SK-N-SH (cell line): ENCODE measurements around the gene TRIP11.

Experiments used
- FOSL2 ChIP-seq: IDR thresholded peaks from 2 replicates; pipeline ENCODE4 v1.4.0; 2012; ENCODE audit warnings: low read depth, mild to moderate bottlenecking, moderate library complexity, borderline replicate concordance
- GABPA ChIP-seq: IDR thresholded peaks from 2 replicates; pipeline ENCODE4 v1.4.0; 2012; ENCODE audit warnings: low read depth, mild to moderate bottlenecking
- JUND ChIP-seq: IDR thresholded peaks from 2 replicates; pipeline ENCODE4 v1.4.0; 2012
- POLR2AphosphoS5 ChIP-seq: IDR thresholded peaks from 2 replicates; pipeline ENCODE4 v1.6.1; 2012; ENCODE audit warnings: low read depth, low read length
- RAD21 ChIP-seq: IDR thresholded peaks from 2 replicates; pipeline ENCODE4 v1.6.1; 2012; ENCODE audit warnings: mild to moderate bottlenecking, low read length
- REST ChIP-seq: IDR thresholded peaks from 2 replicates; pipeline ENCODE4 v1.6.1; 2012; ENCODE audit warnings: mild to moderate bottlenecking, low read depth, low read length, moderate library complexity
- RFX5 ChIP-seq: IDR thresholded peaks from 2 replicates; pipeline ENCODE4 v1.6.1; 2012; ENCODE audit warnings: mild to moderate bottlenecking, improper control_type of control experiment, low read length
- TCF12 ChIP-seq: IDR thresholded peaks from 2 replicates; pipeline ENCODE4 v1.4.0; 2012
- TF ChIP-seq, protein P1 (sequence below): fragments of 200-600 bp; sonication (generic); IDR thresholded peaks from 2 replicates; pipeline ENCODE4 v1.6.1; 2017; ENCODE audit warnings: antibody characterized with exemption, mild to moderate bottlenecking, moderate library complexity
- TF ChIP-seq, protein P2 (sequence below): fragments of 150-350 bp; IDR thresholded peaks from 2 replicates; pipeline ENCODE4 v1.6.1; 2017; ENCODE audit warnings: antibody characterized with exemption, low read length, low read depth, borderline replicate concordance

GRCh38 chr14:91946622-91947474 is 93.0 kb downstream of the TRIP11 start:
- TF ChIP-seq REST (no peak), GABPA (no peak), FOSL2 (no peak), JUND (no peak), RFX5 (no peak), POLR2AphosphoS5 (no peak; the same call in 1 of the 2 replicates), TCF12 (no peak; the same call in 1 of the 2 replicates), RAD21 (no peak)
- TF ChIP-seq, protein P1, sequence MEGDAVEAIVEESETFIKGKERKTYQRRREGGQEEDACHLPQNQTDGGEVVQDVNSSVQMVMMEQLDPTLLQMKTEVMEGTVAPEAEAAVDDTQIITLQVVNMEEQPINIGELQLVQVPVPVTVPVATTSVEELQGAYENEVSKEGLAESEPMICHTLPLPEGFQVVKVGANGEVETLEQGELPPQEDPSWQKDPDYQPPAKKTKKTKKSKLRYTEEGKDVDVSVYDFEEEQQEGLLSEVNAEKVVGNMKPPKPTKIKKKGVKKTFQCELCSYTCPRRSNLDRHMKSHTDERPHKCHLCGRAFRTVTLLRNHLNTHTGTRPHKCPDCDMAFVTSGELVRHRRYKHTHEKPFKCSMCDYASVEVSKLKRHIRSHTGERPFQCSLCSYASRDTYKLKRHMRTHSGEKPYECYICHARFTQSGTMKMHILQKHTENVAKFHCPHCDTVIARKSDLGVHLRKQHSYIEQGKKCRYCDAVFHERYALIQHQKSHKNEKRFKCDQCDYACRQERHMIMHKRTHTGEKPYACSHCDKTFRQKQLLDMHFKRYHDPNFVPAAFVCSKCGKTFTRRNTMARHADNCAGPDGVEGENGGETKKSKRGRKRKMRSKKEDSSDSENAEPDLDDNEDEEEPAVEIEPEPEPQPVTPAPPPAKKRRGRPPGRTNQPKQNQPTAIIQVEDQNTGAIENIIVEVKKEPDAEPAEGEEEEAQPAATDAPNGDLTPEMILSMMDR = no peak
- TF ChIP-seq, protein P2, sequence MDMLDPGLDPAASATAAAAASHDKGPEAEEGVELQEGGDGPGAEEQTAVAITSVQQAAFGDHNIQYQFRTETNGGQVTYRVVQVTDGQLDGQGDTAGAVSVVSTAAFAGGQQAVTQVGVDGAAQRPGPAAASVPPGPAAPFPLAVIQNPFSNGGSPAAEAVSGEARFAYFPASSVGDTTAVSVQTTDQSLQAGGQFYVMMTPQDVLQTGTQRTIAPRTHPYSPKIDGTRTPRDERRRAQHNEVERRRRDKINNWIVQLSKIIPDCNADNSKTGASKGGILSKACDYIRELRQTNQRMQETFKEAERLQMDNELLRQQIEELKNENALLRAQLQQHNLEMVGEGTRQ = no peak
